HFF-Myc (cell line): ENCODE results near the gene LARGE1.

Source experiments
- DNase-seq: peaks from one replicate; pipeline ENCODE4 v3.0.0-alpha.2; 2011; ENCODE audit warnings: low read depth; ENCODE audit errors: extremely low read depth
- H3K4me3 ChIP-seq: replicated peaks from 2 replicates; pipeline ENCODE4 v1.5.1; 2011; ENCODE audit warnings: low read depth, mild to moderate bottlenecking, control low read depth, low read length
- CTCF ChIP-seq: IDR thresholded peaks from 2 replicates; pipeline ENCODE4 v1.5.1; 2012; ENCODE audit warnings: mild to moderate bottlenecking, low read depth, low read length, control low read depth; ENCODE audit errors: missing control alignments

Gene LARGE1

GRCh38 chr22:33825761-33826160, 94.5 kb downstream of the LARGE1 start:
- DNase-seq = no peak
- no peak overlapping the region for H3K4me3 ChIP-seq
- TF ChIP-seq CTCF = no peak

GRCh38 chr22:33823552-33823951, 96.7 kb downstream of the LARGE1 start:
- no peak for TF ChIP-seq CTCF
- H3K4me3 ChIP-seq = no peak overlapping the region
- DNase-seq = no peak

- TF ChIP-seq CTCF = no peak
- no peak for DNase-seq
- H3K4me3 ChIP-seq = no peak overlapping the region
Measured at GRCh38 chr22:33821290-33821689, 99.0 kb downstream of the LARGE1 start.

GRCh38 chr22:33819743-33820142, 100.5 kb downstream of the LARGE1 start:
- DNase-seq = no peak
- TF ChIP-seq CTCF = no peak
- H3K4me3 ChIP-seq = no peak overlapping the region

GRCh38 chr22:33817512-33818127, 102.7 kb downstream of the LARGE1 start:
- no peak for TF ChIP-seq CTCF
- no peak for DNase-seq
- H3K4me3 ChIP-seq = no peak overlapping the region

- no peak overlapping the region for H3K4me3 ChIP-seq
- DNase-seq = no peak
- no peak for TF ChIP-seq CTCF
Measured at GRCh38 chr22:33812360-33812977, 107.8 kb downstream of the LARGE1 start.
